ENCODE results near the gene FBXO2.
A peak's percentile ranks its signal among the peaks of the same experiment; 100 is the strongest.

Gene FBXO2, protein sequence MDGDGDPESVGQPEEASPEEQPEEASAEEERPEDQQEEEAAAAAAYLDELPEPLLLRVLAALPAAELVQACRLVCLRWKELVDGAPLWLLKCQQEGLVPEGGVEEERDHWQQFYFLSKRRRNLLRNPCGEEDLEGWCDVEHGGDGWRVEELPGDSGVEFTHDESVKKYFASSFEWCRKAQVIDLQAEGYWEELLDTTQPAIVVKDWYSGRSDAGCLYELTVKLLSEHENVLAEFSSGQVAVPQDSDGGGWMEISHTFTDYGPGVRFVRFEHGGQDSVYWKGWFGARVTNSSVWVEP

DNA sequence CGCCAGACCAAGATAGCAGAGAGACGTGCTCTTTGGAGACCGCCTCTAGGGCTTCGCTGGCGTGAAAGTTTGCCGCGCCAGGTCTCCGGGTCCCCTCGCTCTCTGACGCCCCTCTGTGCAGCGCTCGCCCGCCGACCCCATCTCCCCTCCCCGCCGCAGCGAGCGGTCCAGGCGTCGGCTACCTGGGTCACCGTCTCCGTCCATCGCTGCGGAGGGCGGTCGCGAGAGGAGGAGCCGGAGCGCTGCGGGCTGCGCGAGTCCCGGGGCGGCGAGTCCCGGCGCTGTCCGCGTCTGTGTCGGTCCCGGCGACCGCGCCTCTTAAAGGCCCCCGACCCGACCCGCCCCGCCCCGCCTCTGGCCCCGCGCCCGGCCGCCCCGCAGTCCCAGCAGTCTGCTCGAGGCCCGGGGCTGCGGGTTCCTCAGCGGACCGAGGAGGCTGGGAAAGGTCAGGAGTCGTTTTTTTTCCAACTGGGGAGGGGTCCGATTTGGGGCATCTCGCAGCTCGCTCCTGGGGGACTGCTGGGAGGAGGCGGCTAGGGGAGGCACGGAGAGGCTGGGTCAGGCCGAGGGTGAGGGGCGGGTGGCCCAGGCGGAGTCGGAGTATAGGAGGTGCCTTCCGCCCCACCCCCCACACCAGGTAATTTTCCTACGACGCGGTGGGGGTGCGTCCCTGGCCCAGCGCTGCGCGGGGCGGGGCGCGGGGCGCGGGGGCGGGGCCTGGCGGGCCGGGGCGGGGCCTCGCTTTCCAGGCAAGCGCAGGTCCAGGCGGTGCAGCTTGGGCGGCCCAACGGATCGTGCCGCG is at the start of gene FBXO2, which contains the start of gene FBXO44:
Gene FBXO2, minus strand, starts transcription at position 293 of the 802 bp plus-strand sequence. Its CDS starts 89 bp downstream, at position 204.
Gene FBXO44, plus strand, starts transcription at position 741 of the 802 bp plus-strand sequence. CDS start 959 bp downstream, outside the sequence.
- FAIRE-seq (no peak), DNase-seq (ENCODE audit: insufficient read length, low spot score) (peak; percentile 59)
- peak; percentile 35; the same call in 1 of the 2 replicates for TF ChIP-seq POLR2A (IDR thresholded peaks at IDR 0.05; ENCODE audit: low read depth, low read length)

DNA sequence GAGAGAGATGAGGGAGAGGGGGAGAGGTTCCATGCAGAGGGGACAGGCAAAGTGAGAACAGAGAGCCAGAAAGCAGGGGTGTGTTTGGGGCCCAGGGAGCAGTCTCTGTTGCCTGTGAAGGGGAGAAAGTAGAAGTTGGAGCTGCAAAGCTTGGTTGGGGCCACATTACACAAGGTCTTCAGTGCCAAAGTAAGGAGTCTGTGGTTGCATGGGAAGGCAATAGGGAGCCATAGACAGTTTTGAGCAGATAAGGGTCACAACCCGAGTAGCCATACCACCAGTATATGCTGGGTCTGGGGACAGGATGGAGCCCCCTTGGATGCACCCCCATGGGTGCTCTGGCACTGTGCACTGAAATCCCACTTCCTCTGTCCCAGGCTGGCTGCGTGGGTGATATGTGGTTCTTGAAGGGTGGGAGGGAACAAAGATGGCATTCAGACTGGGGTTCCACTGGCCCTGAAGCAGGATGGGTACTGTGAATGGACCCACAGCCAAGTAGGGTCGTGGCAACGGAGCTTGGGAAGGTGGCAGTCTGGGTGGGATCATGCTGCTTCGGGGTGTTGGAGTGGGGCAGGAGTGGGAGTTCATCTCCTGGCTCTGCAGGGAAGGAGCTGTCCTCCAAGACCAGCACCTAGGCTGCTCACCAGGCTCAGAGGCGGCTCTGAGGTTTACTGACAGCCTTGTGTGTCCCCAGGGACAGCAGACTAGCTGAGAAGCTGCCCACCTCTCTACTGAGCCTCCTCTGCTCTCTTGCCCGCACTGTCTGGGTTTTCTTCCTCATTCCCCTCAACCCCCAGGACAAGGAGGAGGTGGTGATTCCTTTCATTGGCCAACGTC is 49.3 kb upstream of the FBXO2 start:
- DNase-seq (ENCODE audit: insufficient read length, low spot score) (no peak), FAIRE-seq (no peak)
- no peak for TF ChIP-seq POLR2A (IDR thresholded peaks at IDR 0.05; ENCODE audit: low read depth, low read length)

DNA sequence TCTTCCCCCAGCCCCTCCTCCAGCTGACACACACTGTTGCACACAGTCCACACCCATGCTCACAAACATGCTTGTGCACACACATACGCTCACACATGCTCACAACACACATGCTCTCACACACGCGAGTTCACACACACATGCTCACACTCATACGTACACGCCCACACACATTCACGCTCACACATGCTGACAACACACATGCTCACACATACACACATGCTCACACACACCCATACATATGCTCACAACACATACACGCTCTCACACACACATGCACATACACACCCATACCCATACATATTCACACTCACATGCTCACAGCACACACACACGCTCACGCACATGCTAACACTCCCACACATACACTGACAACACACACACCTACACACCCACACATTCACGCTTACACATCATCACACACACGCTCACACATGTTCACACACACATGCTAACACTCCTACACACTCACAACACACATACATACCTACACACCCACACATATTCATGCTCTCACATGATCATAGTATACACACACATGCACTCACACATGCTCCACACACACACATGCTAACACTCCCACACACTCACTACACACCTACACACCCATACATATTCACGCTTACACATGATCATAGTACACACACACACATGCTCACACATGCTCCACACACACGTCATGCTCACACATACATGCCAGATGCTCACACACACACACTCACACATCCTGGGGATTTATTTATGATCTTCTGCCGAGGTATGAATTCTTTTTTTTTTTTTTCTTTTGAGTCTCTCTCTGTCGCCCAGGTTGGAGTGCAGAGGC is 48.0 kb upstream of the FBXO2 start:
- TF ChIP-seq POLR2A (IDR thresholded peaks at IDR 0.05; ENCODE audit: low read depth, low read length): no peak
- FAIRE-seq (no peak), DNase-seq (ENCODE audit: insufficient read length, low spot score) (no peak)

DNA sequence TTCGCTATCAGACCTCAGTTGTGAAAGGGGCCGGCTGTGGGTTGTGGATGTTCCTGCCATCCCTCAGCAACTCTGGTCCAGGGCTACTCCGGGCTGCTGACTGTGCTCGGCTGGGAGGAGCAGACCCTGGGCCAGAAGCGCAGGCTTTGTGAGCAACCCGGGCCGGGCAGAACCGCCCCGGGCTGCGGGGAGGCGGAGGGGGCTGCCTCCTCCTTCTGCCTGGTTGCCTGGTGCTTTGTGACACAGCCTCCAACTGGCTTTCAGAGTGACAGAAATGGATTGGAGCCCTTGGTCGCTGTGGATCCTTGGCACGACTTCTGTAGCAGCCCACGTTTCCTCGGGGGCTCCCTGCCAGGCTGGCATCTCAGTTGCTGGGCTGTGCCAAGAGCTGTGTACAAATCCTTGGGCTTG is 47.3 kb upstream of the FBXO2 start:
- FAIRE-seq (no peak), DNase-seq (ENCODE audit: insufficient read length, low spot score) (no peak)

DNA sequence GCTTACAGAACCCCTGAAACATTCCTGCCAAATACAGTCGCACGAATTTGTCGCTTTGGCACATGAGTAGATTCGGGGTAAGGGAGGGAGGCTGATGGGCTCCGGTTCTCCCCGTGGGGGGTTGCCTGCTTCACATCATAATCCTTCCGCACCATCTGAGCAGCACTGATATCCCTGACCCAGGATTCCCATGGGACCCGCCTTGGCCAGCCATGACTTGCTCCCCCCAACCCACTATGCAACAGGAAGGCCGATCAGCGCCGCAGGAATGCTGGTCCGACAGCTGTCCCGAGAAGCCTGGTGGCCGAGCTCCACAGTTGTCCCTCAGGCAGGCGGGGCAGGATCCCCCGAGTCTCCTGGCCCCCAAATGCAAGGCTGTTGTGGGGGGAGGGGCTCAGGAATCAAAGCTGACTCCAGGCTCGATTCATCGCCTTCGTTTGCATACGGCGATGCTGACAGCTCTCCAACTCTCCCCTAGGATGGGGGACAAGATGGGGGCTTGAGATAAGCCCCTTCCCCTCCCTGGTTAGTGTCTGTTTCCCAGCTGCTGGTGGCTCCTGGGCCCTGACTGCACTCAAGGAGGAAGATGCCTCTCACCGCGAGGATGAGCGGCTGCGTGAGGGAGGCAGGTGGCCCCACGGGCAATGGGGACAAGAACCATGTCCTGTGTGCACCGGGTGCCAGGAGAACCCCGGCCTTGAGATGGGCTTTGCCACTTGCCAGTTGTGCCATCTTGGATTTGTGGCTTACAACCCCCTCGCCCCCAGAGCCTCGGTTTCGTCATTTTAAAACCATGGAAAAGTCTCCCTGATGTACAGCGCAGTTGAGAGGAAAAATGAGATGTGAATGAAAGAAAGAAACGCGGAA is 46.6 kb upstream of the FBXO2 start:
- no peak for FAIRE-seq
- no peak for DNase-seq (ENCODE audit: insufficient read length, low spot score)

More for the DNA sequence above, 47.3 kb upstream of the FBXO2 start:
- TF ChIP-seq POLR2A (IDR thresholded peaks at IDR 0.05; ENCODE audit: low read depth, low read length): no peak

DNA sequence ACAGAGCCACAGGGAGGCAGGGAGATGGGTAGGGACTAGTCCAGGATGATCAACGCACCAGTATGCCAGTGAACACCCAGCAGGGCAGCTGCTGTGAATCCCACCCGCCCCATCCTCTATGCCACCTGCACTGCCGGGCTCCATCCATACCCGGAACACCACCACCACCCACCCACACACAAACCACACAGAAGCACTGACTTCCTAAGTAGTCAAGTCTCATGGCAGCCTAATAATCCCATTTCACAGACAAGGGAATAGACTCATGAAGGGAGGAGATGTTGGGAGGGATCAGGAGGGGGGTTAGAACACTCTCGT is 43.6 kb upstream of the FBXO2 start:
- FAIRE-seq (no peak), DNase-seq (ENCODE audit: insufficient read length, low spot score) (no peak)
- TF ChIP-seq POLR2A (IDR thresholded peaks at IDR 0.05; ENCODE audit: low read depth, low read length): no peak

More for the DNA sequence above, 46.6 kb upstream of the FBXO2 start:
- TF ChIP-seq POLR2A (IDR thresholded peaks at IDR 0.05; ENCODE audit: low read depth, low read length): no peak

DNA sequence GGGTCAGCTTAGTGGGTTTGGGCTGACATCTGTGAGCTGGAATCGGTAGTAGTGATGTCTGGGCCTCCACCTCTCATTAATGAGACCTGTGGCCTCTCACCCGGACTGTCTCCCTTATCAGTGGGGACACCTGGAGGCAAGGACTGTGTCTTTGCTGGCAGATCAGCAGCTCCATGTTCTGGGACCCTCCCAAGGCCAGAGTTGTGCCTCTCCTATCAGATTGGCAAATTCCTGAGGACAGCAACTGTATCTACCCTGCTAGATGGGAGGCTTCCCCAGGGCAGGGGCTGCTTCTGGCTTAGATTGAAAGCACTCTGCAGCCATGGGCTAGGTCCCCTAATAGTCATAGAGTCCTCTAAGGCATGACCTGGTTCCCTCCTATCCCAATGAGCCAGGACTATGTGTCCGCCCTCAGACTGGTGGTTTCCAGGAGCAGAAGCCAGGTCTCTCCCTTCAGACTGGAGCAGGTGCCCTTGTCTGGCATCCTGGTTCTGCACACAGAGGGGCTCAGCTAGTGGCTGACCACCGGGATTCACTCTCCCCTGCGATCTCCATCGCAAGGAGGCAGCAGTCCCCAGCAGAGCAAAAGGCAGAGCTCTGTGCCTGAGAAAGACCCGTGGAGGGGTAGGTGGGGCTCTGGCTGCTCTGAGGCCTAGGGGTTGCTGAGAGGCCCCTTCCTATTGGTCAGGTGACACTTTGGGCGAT is 43.1 kb upstream of the FBXO2 start:
- DNase-seq (ENCODE audit: insufficient read length, low spot score): no peak

DNA sequence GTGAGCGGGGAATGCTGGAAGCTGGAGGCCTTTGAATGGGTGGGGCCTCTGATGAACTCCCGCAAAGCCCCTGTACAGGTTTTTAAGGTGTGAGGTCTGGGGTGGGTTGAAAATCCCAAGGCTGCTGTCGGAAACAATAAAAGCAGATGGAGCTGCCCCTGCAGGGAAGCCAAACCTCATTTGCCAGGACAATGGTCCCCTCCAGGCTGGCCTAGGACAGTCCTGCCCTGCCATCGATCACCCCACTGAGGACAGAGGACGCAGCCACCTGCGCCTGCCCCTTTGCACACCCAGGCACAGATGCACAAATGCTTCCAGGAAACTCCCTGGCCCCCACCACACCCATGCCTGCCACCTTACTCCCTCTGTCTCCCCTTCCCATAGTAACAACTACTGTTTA is 41.6 kb upstream of the FBXO2 start:
- no peak for TF ChIP-seq POLR2A (IDR thresholded peaks at IDR 0.05; ENCODE audit: low read depth, low read length)
- DNase-seq (ENCODE audit: insufficient read length, low spot score): no peak

More for the DNA sequence above, 43.1 kb upstream of the FBXO2 start:
- FAIRE-seq: no peak
- TF ChIP-seq POLR2A (IDR thresholded peaks at IDR 0.05; ENCODE audit: low read depth, low read length): no peak

DNA sequence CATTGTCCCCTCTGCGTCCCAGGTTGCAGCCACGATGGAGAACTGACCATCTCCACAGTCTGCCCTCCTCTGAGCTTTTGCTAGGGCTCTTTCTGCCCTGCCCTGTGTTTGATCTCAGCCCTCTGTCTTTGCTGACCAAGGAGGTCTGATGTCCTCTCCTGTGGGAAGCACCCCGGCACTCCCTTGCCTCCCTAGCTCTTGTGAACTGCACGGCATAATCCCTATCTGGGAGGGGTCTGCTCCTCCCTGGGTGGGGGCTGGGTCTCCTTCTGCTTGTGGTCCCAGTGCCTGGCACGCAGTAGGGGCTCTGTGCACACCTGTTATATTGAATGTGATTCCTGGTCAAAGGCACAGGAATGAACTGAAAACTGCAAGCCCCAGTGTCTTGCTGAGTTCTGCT is 39.7 kb upstream of the FBXO2 start:
- no peak for TF ChIP-seq POLR2A (IDR thresholded peaks at IDR 0.05; ENCODE audit: low read depth, low read length)
- FAIRE-seq (no peak), DNase-seq (ENCODE audit: insufficient read length, low spot score) (no peak)

More for the DNA sequence above, 41.6 kb upstream of the FBXO2 start:
- FAIRE-seq: no peak

DNA sequence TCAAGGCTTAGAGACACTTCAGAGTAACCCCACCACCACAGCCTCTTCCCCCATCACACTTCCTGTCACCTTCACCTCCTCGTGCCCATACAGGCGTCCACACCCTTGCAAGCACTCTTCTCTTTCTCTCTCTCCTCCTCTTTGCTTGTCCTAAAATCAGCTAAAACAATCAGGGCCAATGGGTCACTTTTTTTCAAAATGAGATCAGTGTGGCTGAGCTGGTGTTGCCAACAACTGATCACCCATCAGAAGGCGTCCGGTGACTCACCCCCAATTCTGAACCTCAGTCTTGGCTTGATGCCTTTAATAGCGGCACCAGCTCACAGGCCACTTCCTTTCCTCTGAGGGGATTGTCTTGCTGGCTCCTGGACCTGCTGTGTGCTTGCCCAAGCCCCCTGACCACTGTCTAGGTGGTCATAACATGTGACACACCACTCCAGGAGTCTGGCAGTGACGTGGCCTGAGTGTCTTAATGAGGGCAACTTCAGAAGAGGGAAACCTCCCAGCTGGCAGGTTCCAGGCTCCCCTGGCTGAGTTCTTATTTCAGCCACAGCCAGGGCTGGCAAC is 38.9 kb upstream of the FBXO2 start:
- peak; percentile 91 for FAIRE-seq

DNA sequence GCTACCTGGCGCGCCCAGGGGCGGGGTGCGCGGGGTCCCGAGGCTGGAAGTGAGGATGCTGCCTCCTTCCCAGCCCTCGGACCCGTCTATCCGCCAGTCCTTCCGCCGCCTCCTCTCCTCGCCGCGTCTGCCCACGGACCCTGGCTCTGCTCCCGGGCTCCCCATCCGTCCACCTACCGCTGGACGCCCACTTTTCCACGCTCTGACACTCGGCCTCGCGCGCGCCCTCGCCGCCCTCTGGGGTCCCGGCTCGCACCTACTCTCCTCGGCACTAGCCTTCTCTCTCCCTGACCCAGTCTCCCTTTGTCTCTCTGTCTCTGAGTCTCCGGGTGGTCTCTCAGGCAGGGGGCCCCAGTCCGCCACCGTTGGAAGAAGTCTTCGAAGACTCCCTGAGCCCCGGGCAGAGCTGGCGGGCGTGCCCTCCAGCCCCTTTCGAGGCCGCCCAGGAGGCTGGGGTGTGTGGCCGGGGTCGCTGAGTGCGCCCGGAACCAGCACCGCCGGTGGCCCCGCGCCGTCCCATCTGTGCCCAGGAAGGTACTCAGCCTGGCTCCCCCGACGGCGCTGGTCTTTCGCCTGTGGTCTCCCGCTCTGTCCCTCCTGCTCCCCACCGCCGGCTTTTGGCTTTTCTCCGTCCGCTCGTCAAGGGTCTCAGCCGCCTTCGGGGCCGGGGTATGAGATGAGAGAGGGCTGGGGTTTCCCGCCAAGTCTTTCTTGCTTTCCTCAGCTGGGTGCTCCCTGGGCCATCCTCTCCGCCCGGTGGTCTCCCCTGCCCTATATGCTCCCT is 37.9 kb upstream of the FBXO2 start:
- DNase-seq (ENCODE audit: insufficient read length, low spot score) (no peak), FAIRE-seq (no peak)
- no peak for TF ChIP-seq POLR2A (IDR thresholded peaks at IDR 0.05; ENCODE audit: low read depth, low read length)

More for the DNA sequence above, 38.9 kb upstream of the FBXO2 start:
- DNase-seq (ENCODE audit: insufficient read length, low spot score): peak; percentile 90
- no peak for TF ChIP-seq POLR2A (IDR thresholded peaks at IDR 0.05; ENCODE audit: low read depth, low read length)

Data from H54 (cell line).